Hematopoietic multipotent progenitor cell treated with erythropoietin and hydrocortisone succinate and interleukin-3 and kit ligand, for 15 days (in vitro differentiated cells): Measurements from ENCODE around the gene P2RX5.
A peak's percentile ranks its signal among the peaks of the same experiment; 100 is the strongest.
"Not testable (repeated sequence)": the region's sequence is repeated elsewhere in the genome, so short reads cannot be mapped to it uniquely, and the experiment has no call there.

Experiments
- DNase-seq: peaks from one replicate; pipeline ENCODE4 v3.0.0-alpha.2; 2015; ENCODE audit warnings: low spot score

P2RX5 gene, protein sequence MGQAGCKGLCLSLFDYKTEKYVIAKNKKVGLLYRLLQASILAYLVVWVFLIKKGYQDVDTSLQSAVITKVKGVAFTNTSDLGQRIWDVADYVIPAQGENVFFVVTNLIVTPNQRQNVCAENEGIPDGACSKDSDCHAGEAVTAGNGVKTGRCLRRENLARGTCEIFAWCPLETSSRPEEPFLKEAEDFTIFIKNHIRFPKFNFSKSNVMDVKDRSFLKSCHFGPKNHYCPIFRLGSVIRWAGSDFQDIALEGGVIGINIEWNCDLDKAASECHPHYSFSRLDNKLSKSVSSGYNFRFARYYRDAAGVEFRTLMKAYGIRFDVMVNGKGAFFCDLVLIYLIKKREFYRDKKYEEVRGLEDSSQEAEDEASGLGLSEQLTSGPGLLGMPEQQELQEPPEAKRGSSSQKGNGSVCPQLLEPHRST

DNA sequence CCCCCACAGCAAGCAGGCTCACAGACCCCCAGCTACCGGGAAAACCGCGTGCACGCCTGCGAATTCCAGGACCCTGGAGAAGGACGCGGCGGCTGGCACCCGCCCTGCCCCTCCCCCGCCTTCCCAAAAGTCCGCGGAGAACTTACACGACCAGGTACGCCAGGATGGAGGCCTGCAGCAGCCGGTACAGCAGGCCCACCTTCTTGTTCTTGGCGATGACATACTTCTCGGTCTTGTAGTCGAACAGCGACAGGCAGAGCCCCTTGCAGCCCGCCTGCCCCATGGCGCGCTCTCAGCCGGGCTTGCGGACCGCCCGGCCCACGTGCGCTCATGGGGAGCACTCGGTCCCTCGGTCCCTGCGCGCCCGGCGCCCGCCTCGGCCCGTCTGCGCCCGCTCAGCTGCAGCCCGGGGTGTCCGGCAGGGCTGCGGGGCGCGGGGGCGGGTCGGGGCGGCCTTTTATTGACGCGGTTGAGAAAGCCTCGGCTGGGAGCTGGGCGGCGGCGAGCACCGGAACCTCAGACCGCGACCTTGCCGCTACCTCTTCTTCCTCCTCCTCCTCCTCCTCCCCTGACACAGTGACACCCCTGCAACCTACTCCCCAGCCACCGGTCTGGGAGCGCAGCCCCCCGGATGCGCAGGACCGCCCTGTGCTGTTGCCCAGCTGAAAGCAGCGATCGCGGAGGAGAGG is at the start of gene P2RX5:
Gene P2RX5 (minus strand): TSS at position 433 of the 689 bp plus-strand sequence. CDS start 150 bp downstream, at position 283.
- DNase-seq = no peak

DNA sequence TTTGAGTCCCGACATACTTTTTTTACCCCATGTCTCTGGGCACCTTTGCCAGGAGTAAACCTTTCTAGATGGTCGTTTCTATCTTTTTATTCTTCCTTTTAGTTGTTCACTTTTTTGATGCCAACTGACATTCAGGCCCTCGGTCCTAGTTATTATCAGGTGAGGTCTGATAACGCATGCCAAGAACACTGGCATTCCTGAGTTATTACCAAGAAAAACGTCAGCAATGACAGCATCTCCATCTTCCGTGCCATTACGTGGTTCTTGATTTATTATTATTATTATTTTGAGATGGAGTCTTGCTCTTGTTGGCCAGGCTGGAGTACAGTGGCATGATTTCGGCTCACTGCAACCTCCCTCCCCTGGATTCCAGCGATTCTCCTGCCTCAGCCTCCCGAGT is 49.1 kb upstream of the P2RX5 start:
- DNase-seq = no peak

DNA sequence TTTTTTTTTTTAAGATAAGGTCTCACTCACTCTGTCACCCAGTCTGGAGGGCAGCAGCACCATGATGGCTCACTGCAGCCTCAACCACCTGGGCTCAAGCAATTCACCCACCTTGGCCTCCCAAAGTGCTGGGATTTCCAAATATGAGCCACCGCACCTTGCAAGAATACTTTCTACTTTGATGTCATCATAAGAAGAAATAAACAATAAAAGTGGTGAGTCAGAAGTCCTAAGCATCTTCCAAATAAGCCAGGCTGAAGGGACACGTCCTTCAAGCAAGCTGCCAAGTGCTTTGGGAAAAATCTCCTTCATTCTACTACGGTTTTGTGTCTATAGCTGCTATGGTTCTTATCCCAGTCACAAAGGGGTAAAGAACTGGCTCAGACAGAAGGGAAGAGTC is 48.1 kb upstream of the P2RX5 start:
- no peak for DNase-seq

DNA sequence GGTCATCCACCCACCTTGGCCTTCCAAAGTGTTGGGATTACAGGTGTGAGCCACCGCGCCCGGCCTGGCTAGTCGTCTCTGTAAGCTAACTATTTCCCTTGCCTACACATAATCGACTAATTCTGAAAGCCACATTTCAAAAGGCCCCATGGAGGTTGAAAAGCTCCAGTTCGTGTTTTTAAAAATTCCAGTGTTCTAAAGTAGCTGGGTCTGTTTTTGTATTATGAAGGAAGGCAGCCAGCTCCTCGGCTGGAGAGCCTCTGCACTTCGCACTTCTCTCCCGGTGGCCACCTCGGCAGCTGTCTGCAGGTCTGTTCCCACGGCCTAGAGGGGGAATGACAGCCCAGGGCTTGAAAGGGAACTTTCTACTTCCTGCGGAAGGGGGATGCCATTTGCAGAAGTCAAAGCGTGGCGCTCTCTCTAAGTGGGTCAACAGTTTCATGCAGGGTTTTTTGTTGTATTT is 44.7 kb upstream of the P2RX5 start:
- DNase-seq = no peak

DNA sequence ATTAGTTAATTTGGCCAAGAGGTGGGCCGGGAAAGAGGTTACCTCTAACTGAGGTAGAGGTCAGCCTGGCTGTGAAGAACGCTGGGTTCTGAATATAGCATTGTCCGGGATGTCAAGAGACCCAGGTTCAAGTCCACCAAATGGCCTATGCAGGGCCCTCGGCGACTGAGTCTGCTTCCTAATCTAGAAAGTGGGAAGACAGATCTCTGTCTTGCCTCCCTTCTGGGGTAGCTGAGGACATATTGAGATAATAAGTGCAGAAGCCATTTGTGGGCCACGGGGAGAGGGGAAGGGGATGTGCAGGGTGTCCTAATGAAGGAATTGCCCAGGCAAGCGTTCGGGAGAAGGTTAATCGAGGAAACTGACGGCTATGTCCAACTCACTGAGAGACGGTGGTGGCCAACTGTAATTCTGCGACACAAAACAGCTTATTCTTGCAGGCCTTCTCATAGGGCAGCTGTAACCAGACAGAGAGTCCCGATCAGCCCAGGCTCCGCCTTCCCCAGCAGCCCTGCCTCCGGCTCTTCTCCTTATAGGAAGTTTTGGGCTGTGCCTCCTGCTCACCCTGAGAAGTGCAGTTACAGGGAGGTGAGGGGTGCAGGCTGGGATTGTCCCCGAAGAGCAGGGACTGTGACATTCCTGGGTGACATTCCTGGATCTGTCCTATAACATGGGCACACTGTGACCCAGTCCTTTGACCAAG is 43.6 kb upstream of the P2RX5 start:
- no peak for DNase-seq

DNA sequence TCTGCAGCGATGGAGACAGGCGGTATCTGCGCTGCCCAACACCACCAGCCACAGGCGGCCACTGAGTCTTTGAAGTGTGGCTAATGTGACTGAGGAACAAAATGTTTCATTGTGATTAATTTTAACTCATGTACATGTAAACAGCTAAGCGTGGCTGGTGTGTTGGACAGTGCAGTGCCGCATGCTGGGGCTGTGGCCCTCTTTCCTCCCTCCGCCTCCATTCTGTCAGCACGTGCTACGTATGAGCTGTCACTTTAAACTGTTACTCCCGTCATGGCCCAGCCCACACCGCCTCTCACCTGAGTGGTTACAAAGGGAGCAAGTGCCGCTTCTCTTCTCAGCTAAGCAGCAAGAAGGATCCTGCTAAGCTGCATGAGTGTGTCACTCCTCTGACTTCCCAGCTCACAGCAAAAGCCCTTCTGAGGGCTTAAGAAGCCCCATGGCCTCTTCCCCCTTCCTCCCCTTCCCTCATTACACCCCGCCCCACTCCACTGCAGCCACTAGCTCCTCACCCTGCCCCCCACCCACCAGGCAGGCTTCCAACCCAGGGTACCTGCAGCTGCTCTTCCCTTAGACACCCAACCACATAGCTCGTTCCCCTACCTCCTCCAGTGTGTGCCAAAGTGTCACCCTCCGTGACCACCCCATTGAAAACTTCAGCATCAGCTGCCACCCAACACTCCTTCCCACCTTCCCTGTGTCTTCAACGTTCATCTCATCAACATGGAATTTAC is 42.8 kb upstream of the P2RX5 start:
- no peak for DNase-seq

DNA sequence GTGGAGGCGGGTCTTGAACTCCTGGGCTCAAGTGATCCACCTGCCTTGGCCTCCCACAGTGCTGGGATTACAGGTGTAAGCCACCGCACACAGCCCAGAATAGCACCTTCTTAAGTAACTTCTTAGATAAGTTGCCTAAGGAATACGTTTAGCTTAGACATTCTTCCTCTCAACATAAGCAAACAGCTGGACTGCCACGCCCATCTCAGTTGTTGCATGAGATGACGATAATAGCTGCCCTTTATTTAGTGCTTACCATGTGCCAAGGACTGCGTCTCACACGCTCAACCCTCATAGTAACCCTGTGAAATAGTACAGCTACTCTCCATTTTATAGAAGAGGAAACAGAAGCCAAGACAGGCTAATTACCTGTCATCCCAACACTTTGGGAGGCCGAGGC is 39.6 kb upstream of the P2RX5 start:
- DNase-seq = no peak

DNA sequence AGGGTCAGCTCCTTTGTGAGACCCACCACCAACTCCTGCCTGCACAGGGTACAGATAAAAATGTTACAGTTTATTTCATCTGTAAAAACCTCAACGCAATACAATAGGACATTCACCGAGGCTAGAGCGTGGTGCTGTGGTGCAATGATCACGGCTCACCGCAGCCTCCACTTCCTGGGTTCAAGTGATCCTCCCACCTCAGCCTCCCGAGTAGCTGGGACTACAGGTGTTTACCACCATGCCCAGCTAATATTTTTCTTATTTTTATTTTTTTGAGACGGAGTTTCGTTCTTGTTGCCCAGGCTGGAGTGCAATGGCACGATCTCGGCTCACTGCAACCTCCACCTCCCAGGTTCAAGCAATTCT is 38.9 kb upstream of the P2RX5 start:
- not testable (repeated sequence) for DNase-seq

DNA sequence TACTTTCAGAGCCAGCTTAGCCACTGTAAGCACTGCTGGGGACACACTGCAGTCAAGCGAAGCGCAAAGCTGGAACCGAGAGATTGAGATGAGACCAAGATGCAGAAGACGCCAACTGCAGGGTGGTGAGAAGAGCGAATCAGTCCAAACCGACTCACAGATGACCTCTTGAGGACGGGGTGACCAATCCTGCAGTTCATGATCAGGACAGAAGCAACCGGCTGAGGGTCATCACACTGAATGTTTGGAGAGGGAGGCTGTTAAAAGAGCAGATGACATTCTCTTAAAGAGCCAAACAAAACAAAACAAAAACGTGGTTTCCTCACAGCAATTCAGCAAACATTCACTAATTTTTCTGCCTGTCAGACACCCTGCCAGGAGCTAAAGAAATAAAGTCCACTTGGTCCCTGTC is 36.3 kb upstream of the P2RX5 start:
- DNase-seq = no peak

DNA sequence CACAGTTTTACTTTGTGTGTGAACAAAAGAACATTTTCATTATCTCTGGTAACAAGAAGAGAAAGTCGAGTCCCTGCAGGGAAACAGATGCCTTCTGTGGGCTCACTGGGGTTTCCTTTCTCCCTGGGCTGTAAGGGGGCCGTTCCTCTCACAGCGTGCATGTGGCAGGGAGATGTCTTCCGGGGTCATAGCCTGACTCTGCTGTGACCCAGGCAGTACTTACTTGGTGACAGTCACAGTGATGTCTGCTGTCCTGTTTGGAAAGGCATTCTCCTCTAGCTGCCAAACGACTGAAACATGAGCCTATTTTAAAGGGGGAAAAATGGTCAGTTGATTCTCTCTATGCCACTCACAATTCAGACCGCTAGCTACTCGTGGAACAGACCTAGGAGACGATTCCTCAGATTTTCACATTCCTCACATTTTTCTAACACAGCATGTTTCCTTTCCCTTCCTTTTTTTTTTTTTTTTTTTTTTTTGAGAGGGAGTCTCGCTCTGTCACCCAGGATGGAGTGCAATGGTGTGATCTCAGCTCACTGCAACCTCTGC is 35.0 kb upstream of the P2RX5 start:
- DNase-seq = no peak

DNA sequence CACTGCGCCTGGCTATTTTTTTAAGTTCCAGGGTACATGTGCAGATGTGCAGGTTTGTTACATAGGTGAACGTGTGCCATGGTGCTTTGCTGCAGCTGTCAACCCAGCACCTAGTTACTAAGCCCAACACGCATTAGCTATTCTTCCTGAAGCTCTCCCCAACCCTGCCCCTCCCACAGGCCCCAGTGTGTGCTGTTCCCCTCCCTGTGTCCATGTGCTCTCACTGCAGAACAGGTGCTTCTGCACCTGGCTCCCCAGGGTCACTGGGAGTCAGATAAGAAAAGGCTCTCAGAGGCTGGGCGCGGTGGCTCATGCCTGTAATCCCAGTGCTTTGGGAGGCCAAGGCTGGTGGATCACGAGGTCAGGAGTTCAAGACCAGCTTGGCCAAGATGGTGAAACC is 33.9 kb upstream of the P2RX5 start:
- DNase-seq = no peak

DNA sequence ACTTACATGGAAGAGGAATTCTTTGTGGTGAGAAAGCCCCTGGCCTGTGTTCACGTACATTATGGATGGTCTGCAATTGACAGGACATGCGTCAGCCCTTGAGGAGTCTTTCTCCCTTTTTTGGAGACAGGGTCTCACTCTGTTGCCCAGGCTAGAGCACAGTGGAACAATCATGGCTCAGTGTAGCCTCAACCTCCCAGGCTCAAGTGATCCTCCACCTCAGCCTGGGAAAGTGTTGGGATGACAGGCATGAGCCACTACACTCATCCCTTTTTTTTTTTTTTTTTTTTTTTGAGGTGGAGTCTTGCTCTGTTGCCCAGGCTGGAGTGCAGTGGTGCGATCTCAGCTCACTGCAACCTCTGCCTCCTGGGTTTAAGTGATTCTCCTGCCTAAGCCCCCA is 32.1 kb upstream of the P2RX5 start:
- DNase-seq = not testable (repeated sequence)

DNA sequence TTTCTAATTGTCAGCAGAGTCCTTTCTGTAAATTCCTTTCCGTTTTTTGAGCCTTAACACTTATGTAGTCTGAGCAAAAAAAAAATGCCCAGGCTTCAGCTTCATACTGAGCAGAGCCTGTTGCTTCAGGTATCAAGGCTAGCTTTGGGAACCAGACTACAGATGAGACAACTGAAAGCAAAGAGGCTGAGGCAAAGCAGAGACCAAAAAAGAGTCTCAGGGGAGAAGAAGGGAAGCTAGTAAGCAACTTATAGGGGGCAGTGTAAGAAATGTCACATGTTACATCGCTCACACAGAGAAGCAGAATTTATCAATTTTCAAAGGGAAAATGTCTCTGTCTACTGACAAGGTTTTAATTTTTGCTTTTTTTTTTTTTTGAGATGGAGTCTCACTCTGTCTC is 31.1 kb upstream of the P2RX5 start:
- DNase-seq = no peak

DNA sequence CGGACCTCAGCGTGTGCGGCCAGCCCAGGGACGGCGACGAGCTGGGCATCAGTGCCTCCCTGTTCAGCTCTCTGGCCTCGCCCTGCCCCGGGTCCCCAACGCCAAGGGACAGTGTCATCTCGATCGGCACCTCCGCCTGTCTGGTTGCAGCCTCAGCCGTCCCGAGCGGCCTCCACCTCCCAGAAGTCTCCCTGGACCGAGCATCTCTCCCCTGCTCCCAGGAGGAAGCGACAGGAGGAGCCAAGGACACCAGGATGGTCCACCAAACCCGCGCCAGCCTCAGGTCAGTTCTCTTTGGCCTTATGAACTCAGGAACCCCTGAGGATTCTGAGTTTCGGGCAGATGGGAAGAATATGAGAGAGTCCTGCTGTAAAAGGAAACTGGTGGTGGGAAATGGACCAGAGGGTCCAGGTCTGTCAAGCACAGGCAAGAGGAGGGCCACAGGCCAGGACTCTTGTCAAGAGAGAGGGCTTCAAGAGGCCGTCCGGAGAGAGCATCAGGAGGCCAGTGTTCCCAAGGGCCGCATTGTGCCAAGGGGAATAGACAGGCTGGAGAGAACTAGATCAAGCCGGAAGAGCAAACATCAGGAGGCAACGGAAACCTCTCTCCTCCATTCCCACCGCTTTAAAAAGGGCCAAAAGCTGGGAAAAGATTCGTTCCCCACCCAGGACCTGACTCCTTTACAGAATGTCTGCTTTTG is 28.6 kb upstream of the P2RX5 start:
- no peak for DNase-seq

DNA sequence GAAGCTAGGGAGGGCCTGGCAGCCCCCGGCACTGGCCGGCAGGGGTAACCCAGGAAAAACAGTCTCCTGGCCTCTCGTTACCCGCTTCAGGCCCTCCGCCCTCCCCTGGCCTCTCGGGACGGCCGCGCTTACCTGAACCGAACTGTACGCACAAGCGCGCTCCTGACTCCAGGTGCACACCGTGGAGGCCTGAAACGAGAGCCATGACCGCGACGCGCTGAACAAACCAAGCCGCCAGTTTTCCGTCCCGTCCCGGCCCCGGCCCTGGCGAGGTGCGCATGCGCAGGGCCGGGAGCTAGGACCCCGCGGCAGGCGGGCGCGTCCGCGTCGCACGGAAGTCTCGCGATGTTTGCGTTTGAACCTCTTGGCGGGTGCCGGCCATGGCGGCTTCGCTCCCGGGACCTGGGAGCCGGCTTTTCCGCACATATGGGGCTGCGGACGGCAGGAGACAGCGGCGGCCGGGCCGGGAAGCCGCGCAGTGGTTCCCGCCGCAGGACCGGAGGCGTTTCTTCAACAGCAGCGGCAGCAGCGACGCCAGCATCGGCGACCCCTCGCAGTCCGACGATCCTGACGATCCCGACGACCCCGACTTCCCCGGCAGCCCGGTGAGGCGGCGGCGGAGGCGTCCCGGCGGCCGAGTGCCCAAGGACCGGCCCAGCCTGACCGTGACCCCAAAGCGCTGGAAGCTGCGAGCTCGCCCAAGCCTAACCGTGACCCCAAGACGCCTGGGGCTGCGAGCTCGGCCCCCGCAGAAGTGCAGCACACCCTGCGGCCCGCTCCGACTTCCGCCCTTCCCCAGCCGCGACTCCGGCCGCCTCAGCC is 27.8 kb upstream of the P2RX5 start, which contains the start of gene HASPIN:
Gene HASPIN (plus strand): TSS at position 348 of the 822 bp plus-strand sequence. CDS start 33 bp downstream, at position 381.
- DNase-seq = peak; percentile 95

DNA sequence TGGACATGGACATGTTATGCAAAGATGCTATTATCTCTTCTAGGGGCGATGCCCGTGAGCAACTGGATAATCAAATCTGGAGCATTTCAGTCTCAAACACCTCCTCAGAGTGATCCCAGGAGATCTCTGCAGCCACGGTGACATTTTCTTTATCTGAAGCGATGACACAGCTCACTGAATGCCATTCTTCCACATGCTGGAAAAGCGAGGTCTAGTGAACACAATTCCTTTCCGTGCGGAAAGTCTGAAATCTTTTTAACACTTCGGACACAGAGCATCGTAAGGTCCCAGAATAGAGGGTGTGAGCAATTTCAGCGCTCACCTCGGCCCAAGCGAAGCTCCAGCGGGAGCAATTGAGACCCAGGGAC is 27.2 kb upstream of the P2RX5 start:
- no peak for DNase-seq

DNA sequence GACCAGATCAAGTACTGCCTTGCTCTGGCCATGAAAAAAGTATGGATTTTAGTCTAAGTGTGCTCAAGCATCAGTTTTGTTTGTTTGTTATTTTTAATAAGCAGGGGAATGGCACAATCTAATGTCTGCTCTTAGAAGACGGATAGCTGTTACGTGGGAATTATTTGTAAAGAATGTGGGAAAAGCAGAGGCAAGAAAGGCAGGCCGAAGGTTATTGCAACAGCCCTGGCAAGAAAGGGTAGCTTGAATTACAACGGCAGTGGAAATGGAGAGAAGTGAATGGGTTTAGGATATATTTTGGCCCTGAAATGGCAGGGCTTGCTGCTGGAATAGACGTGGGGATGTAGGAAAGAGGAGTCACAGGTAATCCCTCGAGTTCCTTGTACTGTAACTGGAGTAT is 26.8 kb upstream of the P2RX5 start:
- no peak for DNase-seq

DNA sequence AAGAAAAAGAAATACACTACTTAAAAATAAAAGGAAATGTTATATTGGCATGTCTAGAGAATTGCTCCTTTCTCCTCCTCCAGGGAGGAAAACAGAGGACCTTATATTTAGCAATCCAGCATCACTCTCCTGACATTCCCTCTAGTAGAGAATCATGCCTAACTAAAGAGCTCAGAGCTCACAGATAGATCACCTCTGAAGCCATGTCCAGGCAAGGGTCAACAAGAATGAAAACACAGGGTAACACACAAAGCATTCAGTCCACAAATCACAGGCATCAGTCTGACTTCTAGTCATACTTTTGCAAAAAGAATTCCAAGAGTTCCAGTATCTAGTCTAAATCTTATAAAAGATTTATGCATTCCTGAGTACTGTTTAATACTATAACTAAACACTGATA is 23.3 kb upstream of the P2RX5 start:
- no peak for DNase-seq

DNA sequence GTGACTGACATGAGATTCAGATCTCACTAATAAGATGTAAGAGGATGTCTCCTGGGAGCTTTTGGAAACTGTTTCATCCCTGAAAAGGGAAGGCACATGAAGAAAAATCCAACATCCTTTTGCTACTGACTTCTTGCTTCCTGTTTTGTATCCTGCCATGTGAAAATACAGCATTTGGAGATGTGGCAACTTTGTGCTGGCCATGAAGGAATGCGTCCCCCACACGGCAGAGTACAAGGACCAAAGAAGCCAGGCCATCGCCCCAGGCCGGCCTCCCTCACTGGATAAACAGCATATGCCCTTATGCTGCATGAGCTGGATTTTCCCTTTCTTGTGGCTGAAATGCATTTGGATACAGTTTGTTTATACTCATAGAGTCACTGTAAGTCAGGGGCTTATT is 22.2 kb upstream of the P2RX5 start:
- DNase-seq = no peak

DNA sequence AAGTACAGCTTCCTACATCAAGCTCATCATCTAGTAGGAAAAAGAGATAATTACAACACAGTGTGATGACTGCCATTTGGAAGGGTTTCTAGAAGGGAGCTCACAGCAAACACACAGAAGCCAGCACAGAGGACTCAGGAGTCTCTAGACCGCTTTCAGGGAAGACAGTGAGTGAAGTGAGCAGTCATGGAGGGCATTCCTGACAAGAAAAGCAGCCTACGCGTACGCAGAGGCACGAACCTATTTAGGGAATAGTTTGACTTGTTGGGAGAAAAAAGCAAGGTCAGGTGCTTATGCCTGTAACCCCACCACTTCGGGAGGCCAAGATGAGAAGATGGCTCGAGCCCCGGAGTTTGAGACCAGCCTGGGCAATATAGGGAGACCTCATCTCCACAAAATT is 19.3 kb upstream of the P2RX5 start:
- no peak for DNase-seq
